Measurements from ENCODE around the gene ZNF74.
"Not testable (repeated sequence)": the region's sequence is repeated elsewhere in the genome, so short reads cannot be mapped to it uniquely, and the experiment has no call there.

DNA sequence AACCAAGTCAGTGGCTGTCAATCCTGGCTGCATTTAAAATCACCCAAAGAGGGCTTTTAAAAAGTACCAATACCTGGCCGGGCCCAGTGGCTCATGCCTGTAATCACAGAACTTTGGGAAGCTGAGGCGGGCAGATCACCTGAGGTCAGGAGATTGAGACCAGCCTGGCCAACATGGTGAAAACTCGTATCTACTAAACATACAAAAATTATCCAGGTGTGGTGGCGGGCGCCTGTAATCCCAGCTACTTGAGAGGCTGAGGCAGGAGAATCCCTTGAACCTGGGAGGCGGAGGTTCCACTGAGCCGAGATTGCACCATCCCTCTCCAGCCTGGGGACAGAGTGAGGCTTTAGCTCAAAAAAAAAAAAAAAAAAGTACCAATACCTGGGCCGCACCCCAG is 17.7 kb upstream of the ZNF74 start:
- TF ChIP-seq, protein P1, sequence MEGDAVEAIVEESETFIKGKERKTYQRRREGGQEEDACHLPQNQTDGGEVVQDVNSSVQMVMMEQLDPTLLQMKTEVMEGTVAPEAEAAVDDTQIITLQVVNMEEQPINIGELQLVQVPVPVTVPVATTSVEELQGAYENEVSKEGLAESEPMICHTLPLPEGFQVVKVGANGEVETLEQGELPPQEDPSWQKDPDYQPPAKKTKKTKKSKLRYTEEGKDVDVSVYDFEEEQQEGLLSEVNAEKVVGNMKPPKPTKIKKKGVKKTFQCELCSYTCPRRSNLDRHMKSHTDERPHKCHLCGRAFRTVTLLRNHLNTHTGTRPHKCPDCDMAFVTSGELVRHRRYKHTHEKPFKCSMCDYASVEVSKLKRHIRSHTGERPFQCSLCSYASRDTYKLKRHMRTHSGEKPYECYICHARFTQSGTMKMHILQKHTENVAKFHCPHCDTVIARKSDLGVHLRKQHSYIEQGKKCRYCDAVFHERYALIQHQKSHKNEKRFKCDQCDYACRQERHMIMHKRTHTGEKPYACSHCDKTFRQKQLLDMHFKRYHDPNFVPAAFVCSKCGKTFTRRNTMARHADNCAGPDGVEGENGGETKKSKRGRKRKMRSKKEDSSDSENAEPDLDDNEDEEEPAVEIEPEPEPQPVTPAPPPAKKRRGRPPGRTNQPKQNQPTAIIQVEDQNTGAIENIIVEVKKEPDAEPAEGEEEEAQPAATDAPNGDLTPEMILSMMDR (conservative IDR thresholded peaks at IDR 0.05 in 1 of 2, IDR thresholded peaks at IDR 0.05 in 1 of 2; ENCODE audit: extremely low read depth in 1 of 2, insufficient read depth in 1 of 2, low read depth in 1 of 2, low read length in 2 of 2): not testable (repeated sequence)
- not testable (repeated sequence) for TF ChIP-seq EZH2 (IDR thresholded peaks at IDR 0.05; ENCODE audit: borderline replicate concordance, low read length)

Data from mammary epithelial cell (primary cell).